NCI-H460 (cell line): ENCODE measurements around the gene VAC14. TPM values are rescaled to one million over a fixed set of nuclear protein-coding genes. Genes with fewer than 3 reads are reported as not detected.

ENCODE experiments used
- DNase-seq: peaks from one replicate; pipeline ENCODE4 v3.0.0-alpha.2; 2016; ENCODE audit warnings: low read depth; ENCODE audit errors: extremely low read depth
- total RNA-seq: library from RNA; depleted of rRNA; stranded (reverse); fragments of >200 nt; shearing (Covaris generic); gene quantifications from 2 replicates; pipeline ENCODE4 v1.2.3, GENCODE V29; 2014

Gene VAC14
- total RNA-seq, 1 experiment from 2014 or later: 29.8 TPM

- DNase-seq: no peak
These were observed 71.7 kb downstream of the VAC14 start for GRCh38 chr16:70729292-70729691.

DNA sequence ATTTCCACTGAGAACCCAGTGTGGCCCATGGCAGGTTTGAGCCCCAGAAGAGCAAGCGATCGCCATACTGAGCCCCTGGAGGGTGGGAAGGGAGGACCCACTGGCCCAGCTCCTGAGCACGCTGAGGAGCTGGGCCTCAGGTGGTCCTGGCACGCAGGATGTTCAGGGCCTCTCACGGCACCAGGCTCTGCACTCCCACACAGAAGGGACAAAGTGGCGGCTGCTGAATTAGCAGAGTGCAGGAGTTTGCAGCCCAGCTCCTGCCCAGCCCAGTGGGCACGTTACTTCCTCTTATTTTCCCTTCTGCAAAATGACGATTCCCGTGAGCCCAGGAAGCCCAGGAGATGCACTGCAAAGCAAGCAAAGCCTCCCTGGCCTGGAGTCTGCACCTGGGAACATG lies 72.8 kb downstream of the VAC14 start:
- no peak for DNase-seq

- no peak for DNase-seq
These were observed 74.0 kb downstream of the VAC14 start for GRCh38 chr16:70726892-70727361.

DNA sequence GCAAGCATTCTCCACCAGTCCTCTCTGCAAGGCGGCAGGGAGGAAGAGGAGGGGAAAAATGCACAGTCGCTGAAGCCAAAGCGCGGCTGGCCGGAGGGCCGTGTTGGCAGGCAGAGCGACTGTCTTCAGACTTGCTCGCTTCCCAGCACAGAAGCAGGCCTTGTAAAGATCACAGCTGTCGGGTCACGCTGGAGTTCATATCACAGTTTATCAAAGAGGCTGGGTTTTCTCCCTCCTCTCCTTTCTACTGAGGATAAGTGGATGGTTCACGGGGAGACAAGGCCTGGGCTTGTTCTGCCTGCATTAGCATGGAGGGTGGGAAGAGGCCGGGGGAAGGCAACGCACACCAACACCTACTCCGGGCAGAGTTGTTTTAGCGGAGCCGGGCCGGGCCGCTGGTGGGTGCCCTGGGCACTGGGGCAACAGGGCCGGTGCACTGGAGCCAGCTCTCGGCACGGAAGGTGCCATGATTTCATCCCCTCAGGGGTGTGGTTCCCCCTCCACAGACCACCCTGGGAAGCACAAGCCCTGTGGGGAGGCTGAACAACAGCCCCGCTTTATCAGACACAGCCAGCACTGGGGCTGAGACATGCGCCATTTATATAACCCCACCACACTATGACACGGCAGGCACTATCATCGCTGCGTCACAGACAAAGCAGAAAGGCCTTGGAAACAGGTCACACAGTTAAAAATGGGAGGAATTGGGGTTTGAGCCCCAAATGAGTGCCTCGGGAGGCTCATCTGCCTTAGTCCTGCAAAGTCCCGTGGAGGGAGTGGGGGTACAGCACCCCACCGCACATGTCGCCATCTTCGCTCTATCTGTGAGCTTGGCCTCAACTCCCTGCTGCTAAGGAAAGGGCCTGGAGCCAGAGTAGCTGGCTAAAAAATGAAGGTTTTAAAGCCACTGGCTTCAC lies 74.8 kb downstream of the VAC14 start:
- DNase-seq: no peak

DNA sequence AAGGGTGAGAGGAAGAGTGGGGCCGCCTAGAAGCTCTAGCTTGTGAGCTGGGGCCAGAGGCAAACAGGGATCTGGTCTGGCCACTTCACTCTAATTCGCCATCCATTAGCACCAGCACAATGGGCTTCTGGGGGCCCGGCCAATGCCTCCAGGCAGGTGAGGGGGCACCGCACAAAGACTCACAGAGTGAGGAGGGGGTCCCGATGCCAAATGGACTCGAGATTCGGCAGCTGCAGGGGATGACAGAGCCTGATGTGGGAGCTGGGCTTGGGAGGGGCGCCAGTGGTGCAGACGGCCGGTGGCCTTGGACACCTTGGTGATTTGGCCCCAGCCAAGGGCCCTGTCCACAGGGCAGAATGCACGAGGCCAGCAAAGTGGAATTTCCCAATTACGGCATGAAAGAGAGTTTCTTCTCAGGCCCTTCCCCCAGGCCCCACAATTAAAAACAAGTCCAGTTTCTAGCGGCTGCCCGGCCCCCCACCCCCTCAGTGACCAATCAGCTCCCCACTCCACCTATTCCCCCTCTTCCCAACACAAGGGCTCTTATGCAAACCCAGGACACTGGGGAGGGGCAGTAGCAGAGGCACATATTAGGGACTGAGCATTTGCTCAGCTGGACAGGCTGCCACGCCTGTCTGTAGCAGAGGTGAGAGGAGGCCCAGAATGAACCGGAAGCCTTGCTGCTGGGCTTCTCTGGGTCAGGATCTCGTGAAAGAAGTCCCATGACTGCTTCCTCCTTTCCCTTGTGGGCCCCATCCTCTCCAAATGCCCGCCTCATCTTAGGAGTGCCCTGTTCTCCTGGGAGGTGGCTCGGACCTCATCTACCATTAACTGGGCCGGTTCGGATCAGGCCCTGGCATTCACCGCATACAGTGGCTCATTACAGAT lies 75.7 kb downstream of the VAC14 start:
- no peak for DNase-seq

GRCh38 chr16:70724146-70725023 lies 76.6 kb downstream of the VAC14 start:
- no peak for DNase-seq

DNA sequence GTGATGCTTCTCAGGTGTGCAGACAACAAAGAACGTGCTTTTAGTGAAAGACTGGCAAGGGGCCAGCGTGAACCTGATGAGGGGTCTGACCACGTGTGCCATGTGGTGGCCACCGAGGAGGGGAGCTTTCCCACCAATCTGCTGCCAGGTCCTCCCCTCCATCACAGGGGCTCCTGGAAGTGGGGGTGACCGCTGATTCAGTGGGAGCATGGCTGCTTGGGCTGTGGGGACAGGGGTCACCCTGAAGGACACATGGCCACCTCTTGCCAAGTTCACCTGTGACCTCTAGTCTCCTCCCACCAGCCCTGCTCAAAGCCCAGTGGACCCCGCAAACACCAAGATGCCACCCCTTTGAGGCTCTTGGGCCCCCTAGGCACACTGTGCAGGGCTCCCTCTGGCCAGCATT lies 77.2 kb downstream of the VAC14 start:
- no peak for DNase-seq

GRCh38 chr16:70721202-70721963 lies 79.6 kb downstream of the VAC14 start:
- DNase-seq: no peak

- DNase-seq: no peak
These were observed 80.3 kb downstream of the VAC14 start for GRCh38 chr16:70720425-70721201.

DNA sequence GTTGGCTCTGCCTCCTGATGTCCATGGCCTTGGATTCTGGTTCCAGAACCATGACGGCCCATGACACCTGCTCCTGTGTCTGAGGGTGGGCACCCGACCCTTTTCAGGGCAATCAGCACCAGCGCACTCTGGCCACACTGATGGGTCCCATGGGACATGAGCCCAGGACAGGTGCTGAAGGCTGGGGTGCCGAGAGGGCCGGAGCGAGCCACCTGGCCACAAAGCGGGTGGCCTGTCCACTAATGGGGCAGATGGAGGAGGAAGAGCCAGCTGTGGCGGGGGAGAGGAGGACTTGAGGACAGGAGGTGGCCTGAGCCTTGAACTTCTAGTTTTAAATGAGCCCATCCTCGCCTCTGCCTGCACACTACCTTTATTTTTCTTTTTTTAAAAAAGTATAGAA lies 83.9 kb downstream of the VAC14 start:
- no peak for DNase-seq

DNA sequence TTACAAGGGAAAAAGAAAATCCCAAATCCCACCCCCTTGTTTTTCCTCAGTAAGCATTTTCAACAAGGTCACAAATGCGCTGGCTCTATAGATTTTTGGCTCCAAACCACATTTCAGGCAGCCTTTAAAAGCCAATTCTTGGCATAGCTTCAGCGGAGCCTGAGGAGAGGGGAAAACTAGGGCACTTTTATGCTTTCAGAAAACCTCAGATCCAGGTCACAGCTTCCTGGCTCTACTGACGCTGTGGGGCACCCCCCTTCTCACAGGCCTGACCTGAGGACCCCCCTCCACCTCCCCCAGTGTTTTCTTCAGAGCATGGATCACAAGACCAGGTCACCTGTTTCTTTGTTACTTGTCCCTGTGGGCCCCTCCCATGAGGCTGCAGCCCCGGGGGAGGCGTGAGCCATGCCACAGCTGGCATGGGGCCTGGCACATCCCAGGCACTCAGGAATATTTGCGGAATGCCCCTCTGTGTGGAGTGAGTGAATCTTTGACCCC lies 85.0 kb downstream of the VAC14 start:
- no peak for DNase-seq

DNA sequence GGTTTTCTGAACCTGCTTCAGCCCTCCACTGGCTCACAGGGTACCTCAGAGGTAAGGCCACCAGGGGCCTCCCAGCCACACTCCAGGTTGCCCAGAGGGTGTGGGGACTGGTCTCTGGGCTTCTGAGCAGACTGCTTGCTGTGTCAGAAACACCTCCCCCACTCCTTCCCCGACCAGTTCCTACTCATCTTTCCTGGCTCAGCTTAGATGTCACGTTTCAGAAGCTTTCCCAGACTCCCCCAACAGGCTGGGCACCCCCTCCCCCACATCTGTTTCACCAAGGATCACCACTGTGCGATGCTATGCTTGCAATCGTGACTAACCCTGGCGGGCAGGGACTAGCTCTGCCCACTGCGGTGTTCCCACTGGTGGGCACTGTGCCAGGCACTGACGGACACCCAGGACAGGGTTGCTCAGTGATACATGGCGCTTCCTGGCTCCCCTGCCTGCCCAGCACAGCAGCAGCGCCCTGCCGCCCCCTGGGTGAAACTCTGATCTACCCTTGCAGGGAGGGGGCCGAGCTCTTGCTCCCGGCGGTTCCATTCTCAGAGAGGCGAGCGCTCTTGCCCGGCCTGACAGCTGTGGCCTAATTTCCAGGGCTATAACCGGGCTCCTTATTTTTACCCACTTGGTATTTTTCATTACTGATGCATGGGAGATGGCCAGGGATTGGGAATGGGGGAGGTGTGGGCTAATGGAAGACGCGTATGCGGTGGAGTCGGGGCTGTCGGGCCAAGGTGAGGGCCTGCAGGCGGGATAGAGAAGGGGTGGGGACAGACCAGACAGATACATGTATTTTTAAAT lies 85.7 kb downstream of the VAC14 start:
- DNase-seq: no peak

GRCh38 chr16:70714581-70715054 lies 86.3 kb downstream of the VAC14 start:
- DNase-seq: no peak

DNA sequence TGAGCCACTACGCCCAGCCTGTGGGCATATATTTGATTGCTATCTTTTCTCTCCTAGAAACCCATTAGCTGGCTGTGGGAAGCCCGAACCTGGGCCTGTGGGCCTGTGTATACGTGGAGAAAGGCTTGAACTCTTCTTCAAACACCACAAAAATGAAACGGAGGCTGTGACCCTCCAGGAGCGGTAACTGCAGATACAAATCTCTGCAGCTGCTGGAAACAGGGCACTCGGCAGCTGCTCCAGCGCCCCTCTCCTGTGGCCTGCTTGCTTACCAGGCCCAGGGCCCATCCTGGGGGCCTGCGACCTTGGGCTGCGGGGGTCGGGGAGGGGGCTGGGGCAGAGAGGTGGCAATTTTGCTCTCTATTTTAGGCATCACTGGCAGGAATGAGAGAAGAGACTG lies 87.1 kb downstream of the VAC14 start:
- no peak for DNase-seq

DNA sequence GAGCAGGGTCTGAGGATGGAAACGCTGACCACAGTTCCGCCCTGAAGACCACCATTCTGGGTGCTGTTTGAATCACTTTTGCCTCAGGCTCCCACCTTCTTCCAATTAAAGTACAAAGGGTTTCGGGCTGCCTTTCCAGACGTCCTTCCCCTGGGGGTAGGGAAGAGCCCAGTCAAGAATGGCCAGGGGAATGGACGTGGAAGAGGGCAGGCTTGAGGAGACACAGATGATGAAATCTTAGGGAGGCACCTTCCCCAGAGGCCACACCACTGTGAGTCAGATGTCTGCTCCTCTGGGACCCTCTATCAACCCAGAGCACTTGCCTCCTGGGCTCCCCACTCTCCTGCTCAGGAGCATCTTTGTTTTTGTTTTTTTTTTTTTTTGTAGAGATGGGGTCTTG lies 87.6 kb downstream of the VAC14 start:
- DNase-seq: no peak

DNA sequence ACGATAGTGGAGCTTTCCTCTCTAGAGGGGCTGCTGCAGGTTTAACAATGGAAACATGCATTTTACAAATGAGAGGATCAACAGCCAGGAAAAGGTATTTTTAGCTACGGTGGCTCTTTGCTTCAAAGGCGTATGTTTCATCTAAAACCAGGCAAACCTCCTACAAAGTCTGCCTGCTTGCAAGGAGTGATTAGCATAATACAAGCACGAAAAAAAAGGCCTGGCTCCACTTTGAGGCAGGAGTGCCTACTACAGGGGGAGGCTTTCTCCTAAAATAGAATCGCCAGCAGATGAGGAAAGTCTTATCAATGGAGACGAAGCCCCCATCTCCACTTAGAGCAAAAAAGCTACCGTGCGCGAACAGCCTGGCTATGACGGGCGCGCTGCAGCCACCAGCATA lies 88.0 kb downstream of the VAC14 start:
- no peak for DNase-seq

GRCh38 chr16:70712359-70712758 lies 88.6 kb downstream of the VAC14 start:
- DNase-seq: no peak
